Parathyroid adenoma (tissue), 2 donors: Measurements from ENCODE around the gene ANKFY1.

ENCODE experiments used
- H2AFZ ChIP-seq: fragments of 300-600 bp; sonication (generic); one replicate; pipeline ENCODE4 v1.7.0; 2017; ENCODE audit warnings: antibody characterized with exemption, mild to moderate bottlenecking
- H3K27ac ChIP-seq: fragments of 300-600 bp; sonication (generic); one replicate; pipeline ENCODE4 v1.7.0; 2017
- H3K27me3 ChIP-seq: fragments of 300-600 bp; sonication (generic); one replicate; pipeline ENCODE4 v1.7.0; 2017; ENCODE audit warnings: low read length; ENCODE audit not compliant: control insufficient read depth, insufficient read depth
- H3K36me3 ChIP-seq: fragments of 300-600 bp; sonication (generic); one replicate; pipeline ENCODE4 v1.7.0; 2017; ENCODE audit warnings: low read length; ENCODE audit not compliant: control insufficient read depth, insufficient read depth
- H3K4me1 ChIP-seq: fragments of 300-600 bp; sonication (generic); one replicate; pipeline ENCODE4 v1.7.0; 2017; ENCODE audit warnings: control low read depth
- H3K4me2 ChIP-seq: fragments of 300-600 bp; sonication (generic); one replicate; pipeline ENCODE4 v1.7.0; 2017; ENCODE audit warnings: low read length
- H3K4me3 ChIP-seq: fragments of 300-600 bp; sonication (generic); one replicate; pipeline ENCODE4 v1.7.0; 2017; ENCODE audit warnings: low read depth, low read length
- H3K79me2 ChIP-seq: fragments of 300-600 bp; sonication (generic); one replicate; pipeline ENCODE4 v1.7.0; 2017; ENCODE audit warnings: control low read depth
- H3K9ac ChIP-seq: fragments of 300-600 bp; sonication (generic); one replicate; pipeline ENCODE4 v1.7.0; 2017; ENCODE audit warnings: mild to moderate bottlenecking
- H3K9me3 ChIP-seq: fragments of 300-600 bp; sonication (generic); one replicate; pipeline ENCODE4 v1.7.0; 2017; ENCODE audit warnings: low read length; ENCODE audit not compliant: control insufficient read depth
- CTCF ChIP-seq: fragments of 300-600 bp; sonication (generic); IDR thresholded peaks from one replicate; pipeline ENCODE4 v1.7.0; 2017; ENCODE audit warnings: antibody characterized with exemption, mild to moderate bottlenecking
- donor health status: primary hyperparathyroidism.

The ANKFY1 gene

GRCh38 chr17:4162775-4163466, 100.9 kb downstream of the ANKFY1 start:
- H3K9ac ChIP-seq = no peak overlapping the region
- no peaks in the 10 kb centered on the region for H3K9me3 ChIP-seq
- H3K4me1 ChIP-seq = peaks cover 25% of the 10 kb centered on the region
- no peak for TF ChIP-seq CTCF
- no peak overlapping the region for H3K4me2 ChIP-seq
- no peaks in the 10 kb centered on the region for H3K27me3 ChIP-seq
- H3K4me3 ChIP-seq = no peak overlapping the region
- H3K79me2 ChIP-seq = no peaks in the 10 kb centered on the region
- no peak overlapping the region for H2AFZ ChIP-seq
- peak overlapping the region; percentile 94 for H3K27ac ChIP-seq
- no peaks in the 10 kb centered on the region for H3K36me3 ChIP-seq

- H3K9ac ChIP-seq = no peak overlapping the region
- no peak for TF ChIP-seq CTCF
- no peak overlapping the region for H3K4me3 ChIP-seq
- H3K27ac ChIP-seq = peak overlapping the region; percentile 94
- H2AFZ ChIP-seq = no peak overlapping the region
- no peaks in the 10 kb centered on the region for H3K36me3 ChIP-seq
- H3K4me2 ChIP-seq = no peak overlapping the region
- no peaks in the 10 kb centered on the region for H3K27me3 ChIP-seq
- no peaks in the 10 kb centered on the region for H3K79me2 ChIP-seq
- no peaks in the 10 kb centered on the region for H3K9me3 ChIP-seq
- H3K4me1 ChIP-seq = peaks cover 25% of the 10 kb centered on the region
These were observed 101.5 kb downstream of the ANKFY1 start for GRCh38 chr17:4162321-4162720.

- Histone ChIP-seq H3K9me3 (no peaks in the 10 kb centered on the region), H2AFZ (no peak overlapping the region), H3K36me3 (no peaks in the 10 kb centered on the region), H3K4me3 (no peak overlapping the region), H3K27ac (peak overlapping the region; percentile 94), H3K79me2 (no peaks in the 10 kb centered on the region), H3K4me1 (peaks cover 25% of the 10 kb centered on the region), H3K27me3 (no peaks in the 10 kb centered on the region), H3K9ac (no peak overlapping the region), H3K4me2 (peak overlapping the region; percentile 9)
- no peak for TF ChIP-seq CTCF
These were observed 101.8 kb downstream of the ANKFY1 start for GRCh38 chr17:4161967-4162305.

- H2AFZ ChIP-seq = peak overlapping the region; percentile 57
- no peaks in the 10 kb centered on the region for H3K27me3 ChIP-seq
- H3K9me3 ChIP-seq = no peaks in the 10 kb centered on the region
- H3K79me2 ChIP-seq = no peaks in the 10 kb centered on the region
- H3K27ac ChIP-seq = peak overlapping the region; percentile 94
- no peak overlapping the region for H3K9ac ChIP-seq
- H3K36me3 ChIP-seq = no peaks in the 10 kb centered on the region
- peak overlapping the region; percentile 31 for H3K4me2 ChIP-seq
- H3K4me1 ChIP-seq = peaks cover 25% of the 10 kb centered on the region
- TF ChIP-seq CTCF = peak; percentile 32
- peak overlapping the region; percentile 23 for H3K4me3 ChIP-seq
These were observed 102.4 kb downstream of the ANKFY1 start for GRCh38 chr17:4161192-4161966.
